BJ (cell line): Measurements from ENCODE around the gene PTPRJ. TPM values are rescaled to one million over a fixed set of nuclear protein-coding genes. Genes with fewer than 3 reads are reported as not detected.

ENCODE experiments used
- CTCF ChIA-PET: fragments of 350-600 bp; formaldehyde crosslinking; extraction: SDS; loops from one replicate; lab custom pipeline; 2021; ENCODE audit warnings: antibody characterized with exemption, inconsistent platforms; lab: Yijun Ruan, JAX
- POLR2A ChIA-PET: fragments of 300-600 bp; sonication (Branson Sonifier 250); formaldehyde crosslinking; extraction: SDS; loops from one replicate; lab custom pipeline; 2021; ENCODE audit warnings: antibody characterized with exemption; lab: Charles Lee
- DNase-seq: peaks from one replicate; pipeline ENCODE4 v3.0.0-alpha.2; 2011; ENCODE audit warnings: low read depth
- H3K27me3 ChIP-seq: 2 replicates; pipeline ENCODE4 v1.6.0; 2011; ENCODE audit warnings: low read length; ENCODE audit not compliant: control insufficient read depth, insufficient read depth
- H3K36me3 ChIP-seq: 2 replicates; pipeline ENCODE4 v1.5.1; 2011; ENCODE audit warnings: low read length; ENCODE audit not compliant: control insufficient read depth, insufficient read depth
- H3K4me3 ChIP-seq: 2 replicates; pipeline ENCODE4 v1.5.1; 2011; ENCODE audit warnings: low read depth, mild to moderate bottlenecking, control low read depth, low read length
- CTCF ChIP-seq: IDR thresholded peaks from 2 replicates; pipeline ENCODE4 v1.5.1; 2011; ENCODE audit warnings: low read depth, mild to moderate bottlenecking, control low read depth, inconsistent platforms, low read length, moderate library complexity; ENCODE audit not compliant: insufficient read depth
- polyA plus RNA-seq: library from polyadenylated mRNA; depleted of rRNA; stranded (reverse); fragments of >200 nt; gene quantifications from 2 replicates; pipeline ENCODE4 v1.2.3, GENCODE V29; 2011

Gene PTPRJ
- polyA plus RNA-seq, 1 experiment, result 3.8 TPM

- H3K27me3 ChIP-seq, result no peaks in the 10 kb centered on the region
- POLR2A ChIA-PET, result no interaction called here
- no peak for TF ChIP-seq CTCF
- H3K4me3 ChIP-seq, result no peak overlapping the region
- CTCF ChIA-PET, result interaction anchor here (0.6 kb wide), 1 partner anchor 36 kb away, joined by 4 read pairs; no protein-coding TSS in a partner anchor
- H3K36me3 ChIP-seq, result no peaks in the 10 kb centered on the region; the same call in 1 of the 2 replicates
- DNase-seq, result no peak
Observed at GRCh38 chr11:48040830-48041444, 60.6 kb downstream of the PTPRJ start.

GRCh38 chr11:48041877-48042695 is 61.7 kb downstream of the PTPRJ start:
- Histone ChIP-seq H3K4me3 (no peak overlapping the region), H3K27me3 (no peaks in the 10 kb centered on the region), H3K36me3 (no peaks in the 10 kb centered on the region; the same call in 1 of the 2 replicates)
- DNase-seq, result no peak
- TF ChIP-seq CTCF, result no peak
- POLR2A ChIA-PET, result no interaction called here
- CTCF ChIA-PET, result interaction anchor here (0.9 to 1.0 kb wide), 2 partner anchors 14 to 32 kb away, joined by 3 read pairs; no protein-coding TSS in a partner anchor

- POLR2A ChIA-PET, result no interaction called here
- no peak for DNase-seq
- Histone ChIP-seq H3K27me3 (no peaks in the 10 kb centered on the region), H3K4me3 (no peak overlapping the region), H3K36me3 (peaks cover 1% of the 10 kb centered on the region; the same call in 1 of the 2 replicates)
- CTCF ChIA-PET, result interaction anchor here (0.6 to 1.0 kb wide), 3 partner anchors 12 to 34 kb away, joined by 3 to 4 read pairs (median 3); no protein-coding TSS in a partner anchor
- TF ChIP-seq CTCF, result no peak
Observed at GRCh38 chr11:48043111-48043990, 63.0 kb downstream of the PTPRJ start.

GRCh38 chr11:48043991-48044512 is 63.7 kb downstream of the PTPRJ start:
- Histone ChIP-seq H3K27me3 (no peaks in the 10 kb centered on the region), H3K36me3 (peaks cover 1% of the 10 kb centered on the region; the same call in 1 of the 2 replicates), H3K4me3 (no peak overlapping the region)
- ChIA-PET POLR2A (no interaction called here), CTCF (no interaction called here)
- DNase-seq, result no peak
- no peak for TF ChIP-seq CTCF
